ENCODE measurements around the gene MMP1.
"Not testable (repeated sequence)": the region's sequence is repeated elsewhere in the genome, so short reads cannot be mapped to it uniquely, and the experiment has no call there.

MMP1 gene

DNA sequence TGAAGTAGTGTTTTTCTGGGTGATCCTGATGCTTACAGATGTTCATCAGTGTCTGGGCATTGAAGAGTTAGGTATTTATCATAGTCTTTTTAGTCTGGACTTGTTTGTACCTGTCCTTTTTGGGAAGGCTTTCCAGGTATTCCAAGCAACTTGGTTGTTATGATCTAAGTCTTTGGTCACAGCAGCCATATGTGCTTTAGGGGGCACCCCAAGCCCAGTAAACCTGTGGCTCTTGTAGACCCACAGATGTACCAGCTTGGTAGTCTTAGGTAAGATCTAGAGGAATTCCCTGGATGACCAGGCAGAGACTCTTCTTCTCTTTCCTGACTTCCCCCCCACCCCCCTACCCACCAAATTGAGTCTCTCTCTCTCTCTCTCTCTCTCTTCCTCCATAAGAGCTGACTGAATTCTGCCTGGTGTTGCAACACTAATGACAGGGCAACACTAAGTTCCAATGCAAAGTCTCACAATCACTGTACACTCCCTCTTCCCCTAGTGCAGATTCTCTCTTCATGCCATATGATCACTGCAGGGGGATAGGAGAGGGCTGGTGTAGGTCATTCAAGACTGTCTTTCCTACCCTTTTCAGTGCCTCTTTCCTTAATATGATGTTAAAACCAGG is 48.7 kb downstream of the MMP1 start:
- TF ChIP-seq, protein P1, sequence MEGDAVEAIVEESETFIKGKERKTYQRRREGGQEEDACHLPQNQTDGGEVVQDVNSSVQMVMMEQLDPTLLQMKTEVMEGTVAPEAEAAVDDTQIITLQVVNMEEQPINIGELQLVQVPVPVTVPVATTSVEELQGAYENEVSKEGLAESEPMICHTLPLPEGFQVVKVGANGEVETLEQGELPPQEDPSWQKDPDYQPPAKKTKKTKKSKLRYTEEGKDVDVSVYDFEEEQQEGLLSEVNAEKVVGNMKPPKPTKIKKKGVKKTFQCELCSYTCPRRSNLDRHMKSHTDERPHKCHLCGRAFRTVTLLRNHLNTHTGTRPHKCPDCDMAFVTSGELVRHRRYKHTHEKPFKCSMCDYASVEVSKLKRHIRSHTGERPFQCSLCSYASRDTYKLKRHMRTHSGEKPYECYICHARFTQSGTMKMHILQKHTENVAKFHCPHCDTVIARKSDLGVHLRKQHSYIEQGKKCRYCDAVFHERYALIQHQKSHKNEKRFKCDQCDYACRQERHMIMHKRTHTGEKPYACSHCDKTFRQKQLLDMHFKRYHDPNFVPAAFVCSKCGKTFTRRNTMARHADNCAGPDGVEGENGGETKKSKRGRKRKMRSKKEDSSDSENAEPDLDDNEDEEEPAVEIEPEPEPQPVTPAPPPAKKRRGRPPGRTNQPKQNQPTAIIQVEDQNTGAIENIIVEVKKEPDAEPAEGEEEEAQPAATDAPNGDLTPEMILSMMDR (IDR thresholded peaks at IDR 0.05), result no peak

DNA sequence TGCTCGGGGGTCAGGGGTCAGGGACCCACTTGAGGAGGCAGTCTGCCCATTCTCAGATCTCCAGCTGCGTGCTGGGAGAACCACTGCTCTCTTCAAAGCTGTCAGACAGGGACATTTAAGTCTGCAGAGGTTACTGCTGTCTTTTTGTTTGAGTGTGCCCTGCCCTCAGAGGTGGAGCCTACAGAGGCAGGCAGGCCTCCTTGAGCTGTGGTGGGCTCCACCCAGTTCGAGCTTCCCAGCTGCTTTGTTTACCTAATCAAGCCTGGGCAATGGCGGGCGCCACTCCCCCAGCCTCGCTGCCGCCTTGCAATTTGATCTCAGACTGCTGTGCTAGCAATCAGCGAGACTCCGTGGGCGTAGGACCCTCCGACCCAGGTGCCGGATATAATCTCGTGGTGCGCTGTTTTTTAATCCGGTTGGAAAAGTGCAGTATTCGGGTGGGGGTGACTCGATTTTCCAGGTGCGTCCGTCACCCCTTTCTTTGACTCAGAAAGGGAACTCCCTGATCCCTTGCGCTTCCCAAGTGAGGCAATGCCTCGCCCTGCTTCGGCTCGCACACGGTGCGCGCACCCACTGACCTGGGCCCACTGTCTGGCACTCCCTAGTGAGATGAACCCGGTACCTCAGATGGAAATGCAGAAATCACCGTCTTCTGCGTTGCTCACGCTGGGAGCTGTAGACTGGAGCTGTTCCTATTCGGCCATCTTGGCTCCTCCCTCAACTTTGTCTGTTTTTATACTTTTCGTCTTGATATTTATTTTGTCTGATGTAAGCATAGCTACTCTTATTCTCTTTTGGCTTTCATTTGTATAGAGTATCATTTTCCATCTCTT is 51.0 kb downstream of the MMP1 start:
- not testable (repeated sequence) for H3K9me3 ChIP-seq; H3K4me3 ChIP-seq (ENCODE audit: low read depth in 1 of 2, low read length in 1 of 2); H3K36me3 ChIP-seq; H3K27ac ChIP-seq; H3K4me1 ChIP-seq (ENCODE audit: control insufficient read depth in 1 of 2, insufficient read depth in 1 of 2, low read depth in 1 of 2, low read length in 1 of 2)
- H3K27me3 ChIP-seq, result peaks cover 40% of the 10 kb centered on the region

More for the DNA sequence above, 48.7 kb downstream of the MMP1 start:
- H3K4me3 ChIP-seq (ENCODE audit: low read depth in 1 of 2, low read length in 1 of 2), result no peak overlapping the region
- H3K27me3 ChIP-seq, result peaks cover 63% of the 10 kb centered on the region
- no peaks in the 10 kb centered on the region for H3K9me3 ChIP-seq
- H3K27ac ChIP-seq, result no peak overlapping the region
- H3K36me3 ChIP-seq, result no peaks in the 10 kb centered on the region
- no peaks in the 10 kb centered on the region for H3K4me1 ChIP-seq (ENCODE audit: control insufficient read depth in 1 of 2, insufficient read depth in 1 of 2, low read depth in 1 of 2, low read length in 1 of 2)

Data from neutrophil (primary cell).